GM12891 (cell line): Measurements from ENCODE around the gene MX2.

Source experiments
- POLR2A ChIP-seq: IDR thresholded peaks from 2 replicates; pipeline ENCODE4 v1.6.1; 2011; ENCODE audit warnings: low read depth, low read length, control low read depth
- POLR2AphosphoS5 ChIP-seq: IDR thresholded peaks from 2 replicates; pipeline ENCODE4 v1.6.1; 2011; ENCODE audit warnings: low read depth, low read length, control low read depth
- POU2F2 ChIP-seq: IDR thresholded peaks from 2 replicates; pipeline ENCODE4 v1.6.1; 2011; ENCODE audit warnings: low read depth, mild to moderate bottlenecking, control low read depth, low read length, moderate library complexity
- SPI1 ChIP-seq: IDR thresholded peaks from 2 replicates; pipeline ENCODE4 v1.6.1; 2011; ENCODE audit warnings: low read depth, low read length, control low read depth
- TAF1 ChIP-seq: IDR thresholded peaks from 2 replicates; pipeline ENCODE4 v1.6.1; 2011; ENCODE audit warnings: low read depth, low read length, control low read depth

DNA sequence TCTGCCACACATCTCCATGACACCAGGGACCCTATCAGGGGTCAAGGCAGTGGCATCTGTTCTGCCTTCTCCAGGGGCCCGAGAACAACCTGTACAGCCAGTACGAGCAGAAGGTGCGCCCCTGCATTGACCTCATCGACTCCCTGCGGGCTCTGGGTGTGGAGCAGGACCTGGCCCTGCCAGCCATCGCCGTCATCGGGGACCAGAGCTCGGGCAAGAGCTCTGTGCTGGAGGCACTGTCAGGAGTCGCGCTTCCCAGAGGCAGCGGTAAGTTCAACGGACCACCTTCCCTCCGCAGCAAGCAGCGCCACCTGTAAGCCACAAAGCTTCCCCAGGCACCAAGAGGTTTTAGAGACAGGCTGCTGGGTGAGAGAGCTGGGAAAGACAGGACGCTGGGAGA, 15.9 kb downstream of the MX2 start:
- no peak for TF ChIP-seq POLR2A
- no peak for TF ChIP-seq TAF1
- no peak for TF ChIP-seq POLR2AphosphoS5
- TF ChIP-seq SPI1: no peak
- TF ChIP-seq POU2F2: no peak
